Measurements from ENCODE around the gene FGF9.
A peak's percentile ranks its signal among the peaks of the same experiment; 100 is the strongest.

FGF9 gene

DNA sequence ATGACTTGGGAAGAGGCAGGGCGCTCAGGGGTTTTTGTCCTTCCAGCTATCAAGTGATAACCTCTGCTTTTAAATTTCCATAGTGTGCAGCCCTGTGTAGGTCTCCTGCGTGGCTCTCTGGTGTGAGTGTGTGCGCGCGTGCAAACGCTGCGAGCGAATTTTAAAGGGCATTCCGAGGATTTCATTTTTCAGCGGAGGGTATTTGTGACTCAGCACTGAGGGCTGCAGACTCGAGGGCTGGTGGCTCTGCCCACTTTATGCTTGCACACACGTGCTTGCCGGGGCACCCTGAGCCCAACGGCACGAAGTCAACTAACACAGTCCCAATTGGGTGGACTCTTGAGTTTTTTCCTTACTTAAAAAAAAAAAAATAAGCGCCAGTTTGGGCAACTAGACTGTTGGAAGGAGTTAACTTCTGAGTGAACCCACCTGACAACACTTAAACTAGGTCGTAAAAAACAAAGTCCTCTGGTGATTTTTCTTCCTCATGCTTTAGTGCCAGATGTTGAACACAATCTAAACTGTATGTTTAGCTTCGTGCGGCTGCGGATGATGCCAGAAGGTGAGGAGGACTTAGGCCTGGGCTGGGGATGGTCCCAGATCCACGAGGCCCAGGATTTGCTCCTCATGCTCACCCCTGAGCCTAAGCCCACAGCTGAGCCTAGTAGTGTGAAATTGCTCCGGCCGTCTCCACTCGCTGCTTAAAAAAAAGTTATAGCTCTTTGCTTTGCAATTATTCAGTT, 2.1 kb downstream of the FGF9 start:
- no peak for DNase-seq (ENCODE audit: low read depth)
- no peak overlapping the region for H3K4me3 ChIP-seq (ENCODE audit: low read depth, low read length)
- TF ChIP-seq, protein P1, sequence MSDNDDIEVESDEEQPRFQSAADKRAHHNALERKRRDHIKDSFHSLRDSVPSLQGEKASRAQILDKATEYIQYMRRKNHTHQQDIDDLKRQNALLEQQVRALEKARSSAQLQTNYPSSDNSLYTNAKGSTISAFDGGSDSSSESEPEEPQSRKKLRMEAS (IDR thresholded peaks at IDR 0.05; ENCODE audit: low read depth, low read length), result peak; percentile 25; the same call in 1 of the 2 replicates
- TF ChIP-seq, protein P2, sequence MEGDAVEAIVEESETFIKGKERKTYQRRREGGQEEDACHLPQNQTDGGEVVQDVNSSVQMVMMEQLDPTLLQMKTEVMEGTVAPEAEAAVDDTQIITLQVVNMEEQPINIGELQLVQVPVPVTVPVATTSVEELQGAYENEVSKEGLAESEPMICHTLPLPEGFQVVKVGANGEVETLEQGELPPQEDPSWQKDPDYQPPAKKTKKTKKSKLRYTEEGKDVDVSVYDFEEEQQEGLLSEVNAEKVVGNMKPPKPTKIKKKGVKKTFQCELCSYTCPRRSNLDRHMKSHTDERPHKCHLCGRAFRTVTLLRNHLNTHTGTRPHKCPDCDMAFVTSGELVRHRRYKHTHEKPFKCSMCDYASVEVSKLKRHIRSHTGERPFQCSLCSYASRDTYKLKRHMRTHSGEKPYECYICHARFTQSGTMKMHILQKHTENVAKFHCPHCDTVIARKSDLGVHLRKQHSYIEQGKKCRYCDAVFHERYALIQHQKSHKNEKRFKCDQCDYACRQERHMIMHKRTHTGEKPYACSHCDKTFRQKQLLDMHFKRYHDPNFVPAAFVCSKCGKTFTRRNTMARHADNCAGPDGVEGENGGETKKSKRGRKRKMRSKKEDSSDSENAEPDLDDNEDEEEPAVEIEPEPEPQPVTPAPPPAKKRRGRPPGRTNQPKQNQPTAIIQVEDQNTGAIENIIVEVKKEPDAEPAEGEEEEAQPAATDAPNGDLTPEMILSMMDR (IDR thresholded peaks at IDR 0.05; ENCODE audit: low read depth, low read length), result no peak
- peak; percentile 30; the same call in 1 of the 2 replicates for TF ChIP-seq MYC (IDR thresholded peaks at IDR 0.05; ENCODE audit: low read depth, low read length)
- TF ChIP-seq POLR2A (IDR thresholded peaks at IDR 0.05; ENCODE audit: extremely low read depth, insufficient read length), result no peak

DNA sequence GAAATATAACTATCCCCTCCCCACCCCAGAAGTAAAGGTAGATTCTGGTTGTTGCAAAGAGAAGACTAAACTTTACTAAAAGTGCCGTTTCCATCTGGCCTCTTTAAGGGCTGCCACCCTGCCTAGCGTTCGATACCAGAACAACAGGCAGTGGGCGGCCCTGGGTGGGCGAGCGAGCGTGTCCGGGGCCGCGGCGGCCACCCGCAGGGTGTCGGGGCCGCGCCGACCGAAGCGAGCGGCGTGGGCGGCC, 2.6 kb downstream of the FGF9 start:
- H3K4me3 ChIP-seq (ENCODE audit: low read depth, low read length), result no peak overlapping the region
- DNase-seq (ENCODE audit: low read depth), result peak; percentile 43
- TF ChIP-seq, protein P1 (IDR thresholded peaks at IDR 0.05; ENCODE audit: low read depth, low read length), result no peak
- no peak for TF ChIP-seq POLR2A (IDR thresholded peaks at IDR 0.05; ENCODE audit: extremely low read depth, insufficient read length)
- TF ChIP-seq MYC (IDR thresholded peaks at IDR 0.05; ENCODE audit: low read depth, low read length), result no peak
- TF ChIP-seq, protein P2 (IDR thresholded peaks at IDR 0.05; ENCODE audit: low read depth, low read length), result no peak

DNA sequence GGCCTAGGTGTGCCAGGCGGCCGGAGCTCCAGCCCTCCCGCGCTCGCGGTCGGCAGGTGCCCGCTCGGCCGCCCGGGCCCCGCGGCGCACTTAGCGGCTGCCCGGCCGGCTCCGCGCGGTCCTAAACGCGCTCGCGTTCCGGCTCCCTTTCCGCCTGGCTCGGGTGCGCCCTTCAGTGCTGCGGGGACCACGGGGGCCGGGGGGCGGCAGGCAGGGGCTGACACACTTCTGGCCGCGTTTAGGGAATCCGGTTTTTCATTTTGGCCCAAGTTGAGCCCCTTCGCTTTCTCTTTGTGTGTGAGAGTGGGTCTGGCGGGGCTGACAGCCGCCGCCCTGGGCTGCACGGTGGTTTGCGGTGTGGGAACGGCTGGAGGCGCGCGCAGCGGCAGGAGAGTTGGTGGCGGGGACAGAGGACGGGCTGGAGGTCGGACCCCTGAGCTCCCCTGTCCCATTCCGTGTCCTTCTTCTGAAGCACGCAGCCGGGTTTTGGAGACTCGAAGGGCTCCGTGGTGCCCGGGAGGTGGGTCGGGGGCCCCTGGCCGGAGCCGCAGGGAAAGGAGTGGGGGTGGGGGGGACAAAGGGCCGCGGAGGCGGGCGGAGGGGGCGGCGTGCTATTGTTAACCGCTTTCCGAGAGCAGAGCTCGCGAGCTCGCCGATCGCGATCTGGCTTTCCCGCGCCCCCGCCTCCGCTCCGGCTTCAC, 3.1 kb downstream of the FGF9 start:
- TF ChIP-seq, protein P2 (IDR thresholded peaks at IDR 0.05; ENCODE audit: low read depth, low read length), result no peak
- TF ChIP-seq, protein P1 (IDR thresholded peaks at IDR 0.05; ENCODE audit: low read depth, low read length), result no peak
- no peak for TF ChIP-seq MYC (IDR thresholded peaks at IDR 0.05; ENCODE audit: low read depth, low read length)
- no peak for TF ChIP-seq POLR2A (IDR thresholded peaks at IDR 0.05; ENCODE audit: extremely low read depth, insufficient read length)
- peak overlapping the region; percentile 38 for H3K4me3 ChIP-seq (ENCODE audit: low read depth, low read length)
- DNase-seq (ENCODE audit: low read depth), result peak; percentile 66

DNA sequence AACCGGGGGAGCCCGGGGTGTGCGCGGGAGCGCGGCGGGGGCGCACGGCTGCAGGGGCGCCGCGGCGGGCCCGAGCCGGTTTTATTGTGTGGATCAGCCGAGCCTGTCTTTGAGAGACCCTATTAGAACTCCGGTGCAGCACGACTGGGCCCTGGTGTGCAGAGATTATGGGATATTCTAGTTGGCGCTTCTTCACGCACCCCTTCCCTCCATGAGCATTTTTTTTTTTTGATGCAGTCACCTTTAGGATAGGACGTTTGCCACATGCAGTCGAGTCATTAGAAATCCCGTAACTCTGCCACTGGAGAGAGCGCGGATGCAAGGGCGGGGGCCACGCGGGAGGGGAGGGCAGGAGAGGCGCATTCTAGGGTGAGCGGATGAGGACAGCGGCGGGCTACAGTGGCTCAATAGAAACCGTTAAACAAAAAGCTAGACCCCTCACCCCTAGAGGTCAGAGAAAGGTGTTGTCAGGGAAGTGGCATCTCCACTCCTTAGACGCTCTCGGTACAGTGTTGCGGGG, 3.7 kb downstream of the FGF9 start:
- H3K4me3 ChIP-seq (ENCODE audit: low read depth, low read length), result no peak overlapping the region
- TF ChIP-seq POLR2A (IDR thresholded peaks at IDR 0.05; ENCODE audit: extremely low read depth, insufficient read length), result no peak
- TF ChIP-seq, protein P1 (IDR thresholded peaks at IDR 0.05; ENCODE audit: low read depth, low read length), result no peak

DNA sequence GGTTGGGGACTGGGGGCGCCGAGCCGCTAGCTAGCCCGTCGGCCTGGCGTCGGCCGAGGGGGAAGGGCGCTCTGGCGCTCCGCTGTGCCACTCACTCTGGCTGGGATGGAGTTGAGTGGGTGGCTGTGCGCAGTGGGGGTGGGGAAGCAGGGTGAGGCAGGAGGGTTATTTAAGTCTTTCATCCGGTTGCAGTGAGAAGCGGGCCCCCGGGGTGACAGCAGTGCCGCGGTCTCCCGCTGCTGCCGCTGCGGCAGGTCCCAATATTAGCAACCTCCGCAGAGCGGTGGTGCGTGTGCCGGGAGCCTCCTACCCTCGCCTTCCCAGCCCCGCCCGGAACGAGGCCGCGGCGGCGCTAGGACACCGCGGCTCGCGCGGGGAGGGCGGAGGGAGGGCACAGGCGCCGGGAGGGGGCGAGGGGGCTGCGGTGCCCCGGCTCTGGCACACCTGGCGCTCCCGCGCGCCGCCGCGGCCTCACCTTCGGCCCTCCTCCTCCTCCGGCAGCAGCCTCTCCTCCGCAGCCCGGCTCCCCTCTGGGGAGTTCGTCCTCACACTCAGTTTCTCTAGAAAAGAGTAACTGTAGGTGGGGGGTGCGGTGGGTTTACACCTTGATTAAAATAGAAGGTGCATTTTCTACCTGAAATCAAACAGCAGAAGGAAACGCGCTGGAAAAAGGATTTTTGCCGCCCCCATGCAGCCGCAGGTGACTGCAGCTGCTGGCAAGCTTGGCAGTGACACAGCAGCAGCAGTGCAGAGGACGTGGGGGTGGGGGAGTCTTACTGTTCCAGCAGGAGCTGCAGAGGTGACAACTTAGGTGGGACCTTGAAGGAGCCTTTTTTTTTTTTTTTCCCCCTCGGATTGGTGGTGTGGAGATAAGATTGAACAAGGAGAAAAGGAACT, 4.5 kb downstream of the FGF9 start:
- no peak overlapping the region for H3K4me3 ChIP-seq (ENCODE audit: low read depth, low read length)
- TF ChIP-seq MYC (IDR thresholded peaks at IDR 0.05; ENCODE audit: low read depth, low read length) (no peak), POLR2A (IDR thresholded peaks at IDR 0.05; ENCODE audit: extremely low read depth, insufficient read length) (no peak)
- TF ChIP-seq, protein P2 (IDR thresholded peaks at IDR 0.05; ENCODE audit: low read depth, low read length), result no peak
- DNase-seq (ENCODE audit: low read depth), result peak; percentile 39

More for the DNA sequence above, 3.7 kb downstream of the FGF9 start:
- DNase-seq (ENCODE audit: low read depth), result no peak

All from NB4 (cell line).